GM21576 (cell line): ENCODE data around the gene ADAM12.

Experiments used
- ATAC-seq: cut with Tn5 transposase; IDR thresholded peaks from one replicate; pipeline ENCODE4 v1.9.1; 2021; ENCODE audit warnings: mild to moderate bottlenecking, moderate library complexity; ENCODE audit not compliant: unreplicated experiment

Gene ADAM12

DNA sequence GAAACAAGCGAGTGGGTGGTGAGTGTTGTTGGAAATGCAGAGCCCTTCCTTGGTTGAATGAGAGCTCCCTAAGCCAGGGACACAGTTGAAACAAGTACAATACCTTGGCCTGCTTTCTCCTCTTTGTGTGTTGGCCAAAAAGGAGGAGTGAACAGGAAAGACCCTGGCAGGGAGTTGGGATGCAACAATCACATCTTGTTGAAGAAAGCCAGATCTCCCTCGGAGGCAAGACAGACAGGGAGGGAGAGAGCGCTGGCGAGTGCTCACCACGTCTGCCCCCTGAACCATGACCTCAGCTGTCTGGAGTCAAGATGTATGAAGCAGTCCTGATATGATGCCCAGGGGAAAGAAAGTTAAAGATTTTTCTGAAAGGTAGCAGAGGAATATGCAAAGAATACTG is 66.8 kb downstream of the ADAM12 start:
- ATAC-seq, result no peak

DNA sequence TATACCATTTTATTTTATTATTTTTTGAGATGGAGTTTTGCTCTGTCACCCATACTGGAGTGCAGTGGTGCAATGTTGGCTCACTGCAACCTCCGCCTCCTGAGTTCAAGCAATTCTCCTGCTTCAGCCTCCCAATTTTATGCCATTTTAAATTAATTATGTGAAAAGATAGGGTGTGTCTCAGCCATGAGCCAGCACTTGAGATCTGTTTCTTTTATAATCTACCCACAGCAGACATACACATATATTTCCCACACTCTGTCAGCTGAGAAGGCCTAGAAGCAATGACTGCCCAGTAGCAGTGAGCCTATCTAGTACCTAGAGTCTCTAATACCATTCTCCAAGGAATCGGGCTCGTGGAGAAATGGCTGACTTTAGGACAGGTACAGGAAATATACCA is 70.5 kb downstream of the ADAM12 start:
- no peak for ATAC-seq

DNA sequence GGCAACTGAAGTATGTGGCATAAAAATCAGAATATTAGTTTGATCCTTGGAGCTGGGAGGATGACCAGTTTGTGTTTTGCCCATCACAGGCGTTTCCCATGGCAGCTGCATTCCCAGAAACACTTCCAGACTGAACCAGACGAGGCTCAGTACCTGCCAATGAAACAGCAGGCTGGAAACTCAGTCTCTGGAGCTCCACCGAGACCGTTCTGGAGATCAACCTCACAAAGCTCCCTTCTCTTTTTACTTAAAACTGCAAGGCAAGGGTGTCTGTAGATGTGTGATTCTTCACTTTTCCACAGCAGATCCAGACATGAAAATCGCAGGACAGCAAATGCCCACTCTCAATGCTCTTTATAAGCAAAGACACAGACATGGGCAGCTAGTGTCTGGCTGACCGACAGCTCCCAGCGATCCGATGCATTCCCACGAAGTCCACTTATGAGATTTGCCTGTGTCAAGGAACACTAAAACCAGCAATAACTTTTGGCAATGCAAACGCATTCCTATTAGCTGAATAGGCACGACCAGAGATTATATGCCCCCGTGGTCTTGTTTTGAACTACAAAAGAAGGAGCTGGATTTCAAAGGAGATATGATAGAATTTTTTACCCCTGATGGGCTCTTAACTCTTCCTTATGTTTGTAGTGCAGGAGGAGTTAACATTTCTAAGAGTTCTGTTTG is 72.6 kb downstream of the ADAM12 start:
- no peak for ATAC-seq

DNA sequence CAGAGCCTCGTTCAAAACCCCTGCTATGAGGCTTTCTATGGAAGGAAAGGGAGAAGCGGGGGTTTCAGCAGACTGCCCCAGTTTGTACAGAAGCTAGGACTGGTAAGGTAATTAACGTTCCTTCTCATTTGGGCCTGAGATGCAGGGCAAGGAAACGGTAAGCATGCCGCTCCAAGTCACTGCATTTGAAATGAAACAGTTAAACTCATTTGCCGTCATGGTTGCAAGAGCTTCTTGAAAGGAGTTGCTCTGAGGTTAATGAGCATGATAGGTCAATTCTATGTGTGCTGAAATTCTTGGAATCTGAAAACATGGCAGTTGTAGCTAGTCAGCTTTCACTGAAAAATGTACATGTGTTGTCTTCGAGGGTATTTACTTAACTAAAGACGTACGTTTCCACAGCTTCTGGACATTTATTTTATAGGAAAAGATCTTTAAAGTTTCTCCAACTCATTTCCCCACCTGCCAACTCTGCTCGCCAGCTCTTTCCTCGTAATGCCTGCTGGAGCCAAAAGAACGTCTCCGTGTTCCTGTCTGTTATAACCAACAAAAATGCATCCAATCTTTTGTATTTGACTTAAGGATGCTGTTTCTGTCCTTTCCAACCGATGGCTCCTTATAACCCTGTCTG is 73.3 kb downstream of the ADAM12 start:
- ATAC-seq, result no peak

DNA sequence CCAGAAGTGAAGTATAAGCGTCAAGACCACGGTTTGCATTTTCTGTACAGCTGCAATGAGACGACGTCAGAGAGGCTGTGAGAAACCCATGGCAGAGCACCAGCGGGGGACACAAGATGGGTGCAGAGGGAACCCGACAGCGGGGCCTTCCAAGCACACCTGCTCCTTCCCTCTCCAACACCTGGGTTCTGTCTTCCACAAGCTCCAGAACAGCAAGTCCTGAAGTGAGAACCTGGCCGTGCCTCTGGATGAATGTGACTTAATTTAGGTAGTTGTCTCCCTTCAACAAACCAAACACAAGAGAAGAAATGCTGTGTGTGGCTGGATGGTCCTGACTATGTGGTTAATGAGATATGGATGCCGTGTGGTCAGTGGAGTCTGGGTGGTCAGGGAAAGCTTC is 76.1 kb downstream of the ADAM12 start:
- ATAC-seq, result no peak

DNA sequence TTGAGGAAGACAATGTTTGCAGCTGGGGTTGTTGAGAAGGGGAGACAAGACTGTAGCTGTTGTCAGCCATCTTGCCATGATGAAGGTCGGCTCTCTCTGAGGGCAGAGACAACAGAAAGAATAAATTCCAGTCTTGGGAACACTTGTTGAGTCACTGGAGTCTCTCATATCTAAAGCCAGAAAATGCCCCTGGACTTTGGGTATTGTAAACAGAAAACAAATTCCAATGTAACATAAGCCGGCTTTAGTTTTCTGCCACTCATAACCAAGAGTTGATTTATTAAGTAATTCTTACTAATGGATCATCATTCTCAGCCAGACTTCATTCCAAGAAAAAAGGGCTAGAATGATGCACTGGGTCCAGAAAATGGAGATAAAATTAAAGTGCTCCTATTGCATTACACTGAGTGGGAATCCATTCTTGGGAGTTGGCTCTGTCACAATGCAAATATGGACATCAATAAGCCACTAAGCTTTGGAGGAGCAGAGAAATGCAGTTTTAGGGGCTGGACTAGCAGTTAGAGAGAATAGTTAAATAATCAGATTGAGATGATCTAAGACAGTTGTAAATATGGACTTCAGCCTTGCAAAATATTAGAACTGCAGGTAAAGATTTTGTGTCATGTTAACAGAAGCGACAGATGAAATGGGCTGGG is 78.9 kb downstream of the ADAM12 start:
- ATAC-seq, result no peak

DNA sequence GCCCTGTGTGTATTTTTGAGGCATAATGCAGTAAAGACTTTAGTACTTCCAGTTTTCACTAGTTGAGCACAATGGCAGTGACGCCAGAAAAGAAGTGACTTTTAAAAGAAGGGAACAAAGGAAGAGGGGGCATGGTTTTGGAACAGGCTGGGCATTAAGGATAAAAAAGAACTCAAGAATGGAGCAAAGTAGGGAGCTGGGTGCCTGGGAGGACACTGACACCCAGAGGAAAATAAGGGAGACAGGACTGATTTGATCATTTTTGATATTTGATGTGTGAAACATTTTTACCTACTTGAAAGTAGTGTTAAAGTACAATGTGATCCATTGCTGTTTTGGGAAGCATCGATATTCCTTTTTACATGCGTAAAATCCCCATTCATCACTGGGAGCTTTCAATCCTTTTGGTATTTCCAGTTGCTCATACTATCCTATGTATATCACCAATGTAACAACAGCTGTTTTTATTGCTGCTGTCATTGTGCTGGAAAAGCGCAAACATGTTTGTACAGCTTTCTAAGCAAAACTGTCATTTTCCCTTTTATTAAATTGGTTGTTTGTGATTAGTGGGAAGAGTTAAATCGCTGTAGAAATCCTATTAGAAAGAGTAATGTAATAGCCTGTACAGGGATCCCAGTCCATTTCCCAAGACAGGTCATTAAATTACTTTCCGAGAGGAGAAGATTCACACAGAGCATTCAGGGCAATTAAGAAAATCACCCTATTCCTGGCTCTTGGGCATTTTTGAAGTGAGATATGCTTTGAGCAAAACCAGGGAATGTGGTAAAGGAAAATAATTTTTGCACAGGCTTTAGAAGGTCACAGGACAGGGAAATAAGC is 85.2 kb downstream of the ADAM12 start:
- no peak for ATAC-seq

DNA sequence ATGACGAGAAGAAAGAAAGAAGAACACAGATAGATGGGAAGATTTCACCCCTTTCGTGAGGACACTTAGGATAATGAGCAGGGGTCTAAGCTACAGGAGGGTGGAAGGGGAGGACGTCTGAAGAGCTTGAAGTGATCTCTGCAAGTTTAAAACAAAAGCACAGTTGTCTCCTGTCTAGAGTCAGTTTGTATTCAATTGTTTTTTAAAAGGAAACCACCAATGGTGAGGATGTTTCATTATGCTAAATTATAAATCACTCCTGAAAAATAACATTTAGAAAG is 85.9 kb downstream of the ADAM12 start:
- ATAC-seq, result no peak

DNA sequence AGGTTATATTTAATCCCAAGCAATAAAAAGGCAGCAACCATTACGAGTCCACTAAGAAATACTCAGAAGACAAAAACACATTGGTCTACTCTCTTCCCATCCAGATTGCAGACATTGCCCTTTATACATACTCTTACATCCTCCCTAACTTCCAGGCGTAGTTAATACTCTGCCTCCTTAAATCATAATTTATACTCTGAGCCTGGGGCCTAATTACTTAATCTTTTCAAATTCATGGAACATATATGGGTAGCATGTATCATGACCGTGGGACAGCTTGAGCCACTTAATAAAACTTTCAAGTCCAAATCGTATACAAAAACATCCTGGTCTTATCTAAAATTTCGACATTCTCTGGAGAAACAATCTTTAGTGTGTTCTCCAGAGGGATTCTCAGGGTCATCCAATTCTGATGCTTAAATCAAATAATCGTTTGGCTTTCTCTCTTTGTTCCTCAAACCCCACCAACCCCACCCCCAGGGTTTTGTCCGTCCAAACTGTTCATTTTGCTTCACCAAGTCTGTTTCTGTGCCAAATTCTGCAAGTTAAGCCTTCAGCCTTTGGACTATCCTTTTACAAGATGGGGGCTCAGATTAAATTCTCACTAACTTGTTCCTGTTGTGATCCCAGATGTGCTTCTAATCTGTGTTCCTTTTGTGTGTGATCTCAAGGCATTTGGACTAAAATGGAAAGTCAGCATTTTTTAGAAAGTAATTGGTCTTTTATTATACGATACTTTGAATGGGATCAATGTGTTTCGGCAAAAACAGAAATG is 86.4 kb downstream of the ADAM12 start:
- no peak for ATAC-seq

DNA sequence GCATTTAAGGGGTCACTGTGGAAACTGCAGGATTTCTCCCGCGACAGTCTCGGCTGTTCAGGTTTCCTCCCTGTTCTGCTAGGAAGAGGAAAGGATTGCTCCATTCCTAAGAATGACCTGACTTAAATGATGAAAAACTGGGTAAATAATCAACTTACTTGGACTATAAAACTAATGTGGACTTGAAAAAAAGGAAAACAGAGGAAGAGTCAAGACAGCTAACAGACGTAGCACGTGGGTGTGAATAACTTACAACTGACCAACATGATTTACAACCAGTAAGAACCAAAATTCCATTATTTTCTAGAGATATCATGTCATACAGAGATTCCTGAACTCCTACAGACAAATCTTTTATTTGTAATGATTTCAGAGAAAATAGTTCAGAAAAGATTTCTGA is 93.8 kb downstream of the ADAM12 start:
- no peak for ATAC-seq

DNA sequence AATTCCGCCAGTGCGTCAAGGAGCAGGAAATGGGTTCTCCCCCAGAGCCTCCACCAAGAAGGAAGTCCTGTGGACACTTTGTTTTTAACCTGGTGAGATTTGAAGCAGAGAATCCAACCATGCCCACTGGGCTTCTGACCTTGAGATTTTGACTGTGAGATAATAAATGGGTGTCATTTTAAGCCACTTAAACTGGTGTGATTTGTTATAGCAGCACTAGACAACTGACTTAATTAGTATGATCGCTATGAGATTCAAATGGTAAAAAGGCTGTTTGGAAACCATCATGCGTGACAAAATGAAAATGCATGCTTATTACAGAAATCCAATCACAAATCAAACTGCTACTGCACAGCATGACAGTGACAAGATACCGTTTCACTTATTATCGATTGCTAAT is 98.0 kb downstream of the ADAM12 start:
- no peak for ATAC-seq

DNA sequence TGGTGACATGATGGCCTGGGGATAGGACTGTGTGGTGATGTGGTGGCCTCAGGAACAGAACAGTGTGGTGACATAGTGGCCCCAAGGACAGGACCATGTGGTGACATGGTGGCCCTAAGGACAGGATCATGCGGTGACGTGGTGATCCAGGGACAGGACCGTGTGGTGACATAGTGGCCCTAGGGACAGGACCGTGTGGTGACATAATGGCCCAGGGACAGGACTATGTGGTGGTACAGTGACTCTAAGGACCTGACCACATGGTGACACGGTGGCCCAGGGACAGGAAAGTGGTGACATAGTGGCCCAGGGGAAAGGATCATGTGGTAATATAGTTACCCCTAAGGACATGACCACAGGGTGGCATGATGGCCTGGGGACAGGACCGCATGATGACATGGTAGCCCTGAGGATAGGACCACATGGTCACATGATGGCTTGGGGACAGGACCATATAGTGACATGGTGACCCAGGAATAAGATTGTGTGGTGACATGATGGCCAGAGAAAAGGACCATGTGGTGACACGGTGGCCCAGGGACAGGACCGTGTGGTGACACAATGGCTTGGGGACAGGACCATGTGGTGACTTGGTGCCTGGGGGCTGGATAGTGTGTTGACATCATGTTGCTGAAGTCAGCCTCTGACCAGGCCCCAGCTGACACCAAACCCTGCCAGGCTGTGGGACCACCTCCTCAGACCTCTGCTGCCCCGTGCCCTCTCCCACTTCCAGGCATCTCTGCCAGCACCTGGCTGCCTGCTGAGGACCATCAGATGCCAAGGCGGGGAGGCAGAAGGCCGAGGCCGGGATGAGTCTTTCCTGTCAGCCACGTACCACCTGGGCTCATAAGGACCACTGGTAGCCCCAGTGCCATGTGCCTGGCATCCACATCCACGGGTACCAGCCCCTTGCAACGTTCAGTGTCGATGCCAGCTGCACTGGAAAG is 99.5 kb downstream of the ADAM12 start:
- ATAC-seq, result no peak

DNA sequence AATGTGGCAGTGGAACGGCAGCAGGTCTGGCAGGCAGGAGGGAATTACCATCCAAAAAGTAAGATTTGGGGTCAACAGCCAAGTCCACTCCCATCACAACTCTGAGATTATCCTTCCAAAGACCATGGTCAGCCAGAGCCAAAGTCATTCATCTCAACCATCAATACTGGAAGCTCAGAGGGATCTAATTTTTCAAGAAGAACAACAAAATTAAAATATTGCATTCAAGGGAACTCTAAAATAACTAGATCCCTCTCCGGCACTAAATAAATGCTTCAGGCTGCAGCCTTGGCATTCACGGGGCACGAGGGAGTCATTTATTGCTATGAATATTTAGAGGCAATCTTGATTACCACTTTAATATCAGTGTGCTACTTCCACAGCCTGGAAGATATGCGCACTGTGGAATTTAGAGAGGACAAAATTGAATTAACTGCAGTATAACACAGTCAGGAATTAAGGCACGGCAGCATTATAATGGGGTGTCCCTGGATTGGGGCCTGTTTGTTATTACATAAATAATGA is 102.0 kb downstream of the ADAM12 start:
- no peak for ATAC-seq

DNA sequence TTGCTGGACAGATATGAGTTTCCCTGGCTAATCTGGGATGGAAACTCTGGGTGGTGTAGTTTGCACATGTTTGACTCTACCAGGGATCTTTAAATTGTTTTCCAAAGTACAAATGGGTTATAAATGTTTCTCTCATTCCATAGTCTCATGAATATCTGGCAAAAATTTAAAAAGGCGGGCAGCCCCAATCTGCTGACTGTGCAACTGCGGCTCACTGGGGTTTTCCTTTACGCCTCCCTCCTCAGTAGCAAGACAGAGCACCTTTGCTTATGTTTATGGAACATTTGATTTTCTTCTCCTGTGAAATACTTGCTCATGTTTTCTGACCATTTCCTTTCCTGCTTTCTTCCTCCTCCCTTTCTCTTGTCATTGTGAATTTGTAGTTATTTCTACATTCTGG is 105.0 kb downstream of the ADAM12 start:
- no peak for ATAC-seq

DNA sequence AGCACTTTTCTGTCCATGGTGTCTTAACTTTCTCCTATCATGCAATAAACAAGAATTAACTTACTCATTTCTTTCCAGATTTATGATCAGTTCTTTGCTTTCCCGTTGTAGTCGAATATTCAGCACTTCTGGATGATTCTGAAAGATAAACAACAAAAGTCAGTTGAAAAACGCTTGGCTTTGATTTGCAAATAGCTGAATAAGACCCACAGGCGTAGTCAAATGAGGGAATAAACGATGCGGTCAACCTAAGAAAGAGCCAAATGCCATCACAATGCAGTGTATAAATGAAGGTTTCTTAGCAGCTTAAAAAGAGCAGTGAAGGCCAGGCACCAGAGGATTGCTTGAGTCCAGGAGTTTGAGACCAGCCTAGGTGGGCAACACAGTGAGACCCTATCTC is 109.4 kb downstream of the ADAM12 start:
- ATAC-seq, result no peak

DNA sequence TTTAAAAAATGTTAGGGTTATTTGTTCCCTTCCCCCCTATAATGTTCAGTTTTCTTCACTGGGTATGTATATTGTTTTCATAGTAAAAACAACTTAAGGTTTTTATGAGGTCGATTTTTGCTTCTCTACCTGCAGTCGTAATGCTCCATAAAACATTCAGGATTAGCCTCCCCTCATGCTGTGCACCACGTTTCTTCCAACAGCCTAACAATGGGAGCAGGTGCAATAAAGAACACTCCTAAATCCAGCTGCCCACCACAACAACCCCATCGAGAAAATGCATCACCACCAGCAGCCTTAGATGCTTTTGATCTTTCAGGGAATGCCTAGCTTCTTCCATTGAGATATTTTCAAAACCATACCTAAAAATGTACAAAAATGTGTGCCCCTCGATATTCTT is 111.1 kb downstream of the ADAM12 start:
- no peak for ATAC-seq

DNA sequence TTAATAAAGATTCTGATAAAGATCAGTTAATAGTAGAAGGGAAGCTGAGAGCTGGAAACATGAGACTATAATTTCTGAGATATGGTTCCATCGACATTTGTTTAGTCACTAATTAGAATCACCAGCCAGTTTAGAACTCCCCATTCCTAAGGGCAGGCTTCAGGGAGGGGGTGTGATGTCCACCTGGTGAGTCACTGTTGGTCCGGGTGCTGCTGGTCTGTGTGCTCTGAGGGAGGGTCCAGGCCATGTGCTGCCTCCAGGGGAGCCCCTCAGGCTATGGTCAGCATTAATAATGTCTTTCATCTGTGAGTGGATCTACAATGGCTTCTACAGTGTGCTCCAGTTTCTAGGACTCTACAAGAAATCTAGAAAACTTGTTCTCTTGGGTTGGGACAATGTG is 115.8 kb downstream of the ADAM12 start:
- ATAC-seq, result no peak

DNA sequence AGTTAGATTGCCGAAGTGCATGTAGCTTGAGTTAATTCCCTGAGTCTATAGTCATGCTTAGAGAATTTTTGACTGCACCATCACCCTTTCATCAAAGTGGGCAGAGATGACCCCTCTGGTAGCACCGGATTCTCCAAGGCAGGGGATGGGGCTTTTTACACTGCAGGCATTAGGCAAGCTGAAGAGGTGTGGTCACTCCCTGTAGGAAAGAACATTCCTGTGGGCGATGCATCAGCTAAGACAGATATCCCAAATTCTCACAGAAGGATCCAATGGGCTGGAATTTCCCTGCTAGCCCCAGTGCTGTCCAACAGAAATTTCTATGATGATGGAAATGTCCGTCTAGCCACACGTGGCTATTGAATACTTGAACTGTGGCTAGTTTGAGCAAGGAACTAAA is 118.2 kb downstream of the ADAM12 start:
- no peak for ATAC-seq

DNA sequence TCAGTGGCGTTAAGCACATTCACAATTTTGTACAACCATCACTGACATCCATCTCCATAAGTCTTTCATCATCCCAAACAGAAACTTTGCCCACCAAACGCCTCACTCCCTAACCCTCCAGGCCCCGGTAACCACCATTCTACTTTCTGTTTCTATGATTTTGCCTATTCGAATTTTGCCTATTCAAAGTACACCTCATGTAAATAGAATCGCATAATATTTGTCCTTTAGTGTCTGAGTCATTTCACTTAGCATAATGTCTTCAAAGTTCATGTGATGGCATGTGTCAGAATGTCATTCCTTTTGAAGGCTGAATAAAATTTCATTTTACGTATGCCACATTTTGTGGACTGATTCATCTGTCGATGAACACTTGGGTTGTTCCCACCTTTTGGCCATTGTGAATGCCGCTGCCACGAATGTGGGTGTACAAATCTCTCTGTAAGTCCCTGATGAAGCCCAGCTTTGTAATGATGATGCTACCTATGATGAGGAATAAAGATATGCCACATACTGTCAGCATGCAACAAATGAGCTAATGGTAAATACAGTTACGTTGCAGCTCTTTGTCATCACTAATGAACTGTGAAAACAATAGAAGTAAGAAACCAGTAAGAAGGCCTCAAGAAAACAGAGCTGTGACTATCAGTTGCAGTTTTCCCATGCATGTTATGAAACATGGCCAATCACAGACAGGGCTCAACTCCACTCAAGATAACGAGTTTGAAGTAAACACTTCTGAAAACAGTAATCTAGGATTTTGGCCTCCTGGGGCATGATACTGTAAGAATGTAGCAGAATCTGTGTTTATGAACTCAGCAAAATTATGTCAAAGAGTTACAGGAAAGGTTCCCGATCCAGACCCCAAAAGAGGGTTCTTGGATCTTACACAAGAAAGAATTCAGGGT is 120.0 kb downstream of the ADAM12 start:
- ATAC-seq, result no peak
